Activated naive CD4-positive, alpha-beta T cell treated with anti-CD3 and anti-CD28 coated beads for 36 hours (primary cell): ENCODE results near the gene CENPO. TPM values are rescaled to one million over a fixed set of nuclear protein-coding genes. Genes with fewer than 3 reads are reported as not detected.

ENCODE experiments used
- CTCF ChIA-PET: fragments of 350-600 bp; sonication (Branson Sonifier 250); formaldehyde crosslinking; loops from one replicate; lab custom pipeline; 2021; ENCODE audit warnings: antibody characterized with exemption; lab: Charles Lee
- DNase-seq: peaks from one replicate; pipeline ENCODE4 v3.0.0-alpha.2; 2020
- H3K27ac Mint-ChIP-seq: one replicate; pipeline ENCODE4 v1.8.0; 2021; ENCODE audit warnings: mild to moderate bottlenecking, mixed read lengths
- H3K27me3 Mint-ChIP-seq: one replicate; pipeline ENCODE4 v1.8.0; 2021; ENCODE audit warnings: low read depth, mixed read lengths
- H3K36me3 Mint-ChIP-seq: one replicate; pipeline ENCODE4 v1.8.0; 2021; ENCODE audit warnings: low read depth, mixed read lengths
- H3K4me1 Mint-ChIP-seq: one replicate; pipeline ENCODE4 v1.8.0; 2021; ENCODE audit warnings: low read depth, mixed read lengths
- H3K4me3 Mint-ChIP-seq: one replicate; pipeline ENCODE4 v1.8.0; 2021; ENCODE audit warnings: mild to moderate bottlenecking, moderate library complexity, mixed read lengths
- H3K9me3 Mint-ChIP-seq: one replicate; pipeline ENCODE4 v1.8.0; 2021; ENCODE audit warnings: mixed read lengths
- intact Hi-C: fragments of 100-400 bp; cut with micrococcal nuclease; formaldehyde crosslinking; loops from one replicate; pipeline ENCODE4 v1.15.1; 2023
- total RNA-seq, 2 experiments: library from RNA; stranded (reverse); gene quantifications; one replicate each; pipeline ENCODE4 v1.2.3, GENCODE V29; 2021

CENPO gene
- total RNA-seq, 2 experiments from 2014 or later: 36.4 to 38.5 TPM

DNA sequence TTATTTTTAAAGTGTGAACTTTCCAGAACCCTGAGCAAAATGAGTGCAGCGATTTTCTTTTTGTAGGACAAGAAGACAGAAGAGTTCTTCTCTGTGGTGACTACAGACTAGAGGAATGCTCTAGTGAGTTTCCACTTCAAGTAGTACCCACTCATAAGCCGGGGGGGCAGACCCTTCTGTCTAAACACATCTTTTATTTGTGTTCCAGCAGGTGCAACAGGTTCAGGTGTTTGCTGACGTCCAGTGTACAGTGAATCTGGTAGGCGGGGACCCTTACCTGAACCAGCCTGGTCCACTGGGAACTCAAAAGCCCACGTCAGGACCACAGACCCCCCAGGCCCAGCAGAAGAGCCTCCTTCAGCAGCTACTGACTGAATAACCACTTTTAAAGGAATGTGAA, 25.2 kb upstream of the CENPO start:
- no peak for DNase-seq
- CTCF ChIA-PET: interaction anchor here (1.5 kb wide), 1 partner anchor 60 kb away, joined by 3 read pairs; no protein-coding TSS in a partner anchor
- Mint-ChIP-seq H3K27ac (no peak overlapping the region), H3K9me3 (no peaks in the 10 kb centered on the region), H3K27me3 (no peaks in the 10 kb centered on the region), H3K4me1 (peaks cover 4% of the 10 kb centered on the region), H3K36me3 (peaks cover 5% of the 10 kb centered on the region), H3K4me3 (no peak overlapping the region)
- intact Hi-C loops: no loop called here

DNA sequence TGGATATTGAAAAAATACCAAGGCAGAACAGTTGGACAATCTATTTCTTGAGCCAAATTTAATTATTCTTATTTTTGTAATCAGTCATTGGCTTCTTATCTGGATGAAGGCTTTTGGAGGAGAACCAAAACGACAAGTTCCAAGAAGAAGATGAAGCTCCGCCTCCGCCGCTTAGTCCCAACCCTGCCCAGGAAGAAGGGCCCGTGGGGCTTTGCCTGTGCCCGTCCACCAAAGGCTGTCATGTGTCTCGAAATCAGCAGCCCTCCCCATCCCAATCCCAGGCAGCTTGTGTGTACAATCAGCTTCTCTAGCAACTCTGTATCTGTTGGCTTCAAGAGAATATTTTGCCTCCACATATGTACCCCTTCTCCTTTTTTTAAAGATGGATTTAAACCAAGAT, 24.6 kb upstream of the CENPO start:
- CTCF ChIA-PET: interaction anchor here (0.7 kb wide), 1 partner anchor 346 kb away, joined by 3 read pairs; no protein-coding TSS in a partner anchor
- no peaks in the 10 kb centered on the region for H3K27me3 Mint-ChIP-seq
- intact Hi-C loops: no loop called here
- H3K36me3 Mint-ChIP-seq: peaks cover 5% of the 10 kb centered on the region
- no peak for DNase-seq
- H3K9me3 Mint-ChIP-seq: no peaks in the 10 kb centered on the region
- no peak overlapping the region for H3K4me3 Mint-ChIP-seq
- H3K27ac Mint-ChIP-seq: no peak overlapping the region
- H3K4me1 Mint-ChIP-seq: peaks cover 4% of the 10 kb centered on the region

DNA sequence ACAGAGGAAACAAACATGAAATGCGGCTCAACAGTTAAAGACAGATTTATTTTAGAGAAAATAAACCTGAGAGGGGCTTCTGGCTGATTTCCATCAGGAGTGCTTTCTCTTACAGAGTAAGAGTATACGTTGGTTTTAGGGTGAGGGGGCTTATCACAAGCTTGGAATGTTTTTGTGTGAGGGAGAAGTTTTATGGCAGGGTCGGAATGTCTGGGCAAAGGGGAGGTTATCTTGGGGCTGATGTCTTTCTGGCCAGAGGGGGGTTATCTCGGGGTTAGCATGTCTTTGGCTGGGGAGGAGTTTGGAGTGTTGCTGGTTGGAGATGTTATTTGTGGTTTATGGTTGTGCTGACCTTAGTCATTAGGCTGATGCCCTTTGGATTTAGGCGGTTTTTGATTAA, 22.2 kb upstream of the CENPO start:
- CTCF ChIA-PET: no interaction called here
- H3K4me3 Mint-ChIP-seq: no peak overlapping the region
- peaks cover 4% of the 10 kb centered on the region for H3K4me1 Mint-ChIP-seq
- H3K27ac Mint-ChIP-seq: no peak overlapping the region
- no peaks in the 10 kb centered on the region for H3K9me3 Mint-ChIP-seq
- H3K36me3 Mint-ChIP-seq: peaks cover 5% of the 10 kb centered on the region
- intact Hi-C loops: no loop called here
- H3K27me3 Mint-ChIP-seq: no peaks in the 10 kb centered on the region
- no peak for DNase-seq

DNA sequence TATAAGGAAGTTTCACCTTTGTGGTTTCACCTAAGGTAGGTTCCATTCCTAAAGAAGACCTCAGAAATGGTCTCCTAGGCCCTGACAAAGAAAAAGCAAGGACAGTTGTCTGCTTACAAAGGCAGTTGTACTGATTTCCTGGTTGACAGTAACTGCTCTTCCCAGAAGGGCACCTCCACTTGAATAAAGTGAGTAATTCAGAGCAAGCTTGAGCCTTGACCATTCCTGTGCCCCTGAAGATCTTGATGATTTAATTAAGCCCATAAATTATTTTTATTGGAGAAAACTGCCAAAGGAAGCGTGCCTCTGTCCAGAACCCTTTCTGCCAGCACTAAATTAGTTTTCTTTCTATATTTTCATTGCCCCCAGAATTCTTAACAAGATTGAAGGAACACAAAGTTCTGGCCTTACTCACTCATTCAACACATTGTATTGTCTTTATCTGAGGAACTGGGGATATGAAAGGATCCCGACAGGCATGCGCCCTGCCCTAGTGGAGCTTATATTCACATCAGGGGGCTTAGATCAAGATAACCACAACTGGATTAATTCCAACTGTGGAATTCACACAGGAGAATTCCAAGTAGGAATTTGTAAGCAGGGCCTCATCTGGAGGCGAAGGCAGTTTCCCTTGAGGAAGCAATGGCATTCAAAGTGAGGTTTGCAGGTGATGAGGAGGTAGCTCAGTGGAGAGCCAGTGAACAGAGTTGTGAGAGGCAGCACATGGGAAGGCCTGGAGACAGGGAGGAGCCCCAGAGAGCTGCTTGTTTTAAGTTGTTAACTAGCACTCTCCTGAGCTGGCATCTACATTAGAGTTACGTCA, 21.2 kb upstream of the CENPO start:
- Mint-ChIP-seq H3K9me3 (no peaks in the 10 kb centered on the region), H3K36me3 (peaks cover 5% of the 10 kb centered on the region), H3K27ac (no peak overlapping the region), H3K27me3 (no peaks in the 10 kb centered on the region), H3K4me3 (no peak overlapping the region), H3K4me1 (no peaks in the 10 kb centered on the region)
- no peak for DNase-seq
- intact Hi-C loops: no loop called here
- CTCF ChIA-PET: interaction anchor here (1.2 kb wide), 1 partner anchor 19 kb away, joined by 5 read pairs; no protein-coding TSS in a partner anchor

DNA sequence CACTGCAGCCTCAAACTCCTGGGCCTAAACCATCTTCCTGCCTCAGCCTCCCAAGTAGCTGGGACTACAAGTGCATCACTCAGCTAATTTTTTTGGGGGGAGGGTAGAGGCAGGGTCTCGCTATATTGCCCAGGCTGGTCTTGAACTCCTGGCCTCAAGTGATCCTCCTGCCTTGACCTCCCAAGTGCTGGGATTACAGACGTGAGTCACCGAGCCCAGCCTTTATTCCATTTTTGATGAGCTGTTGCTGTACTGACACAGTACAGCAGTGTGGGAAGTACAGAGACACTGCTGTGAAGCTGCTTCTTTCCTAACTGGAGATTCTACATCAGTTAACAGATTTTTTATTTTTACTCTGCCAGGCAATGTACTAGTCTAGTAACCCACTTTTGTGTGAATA, 18.9 kb upstream of the CENPO start:
- no peak overlapping the region for H3K27ac Mint-ChIP-seq
- CTCF ChIA-PET: interaction anchor here (0.6 to 0.9 kb wide), 3 partner anchors 10 to 112 kb away, joined by 3 read pairs; no protein-coding TSS in a partner anchor
- intact Hi-C loops: no loop called here
- H3K9me3 Mint-ChIP-seq: no peaks in the 10 kb centered on the region
- no peaks in the 10 kb centered on the region for H3K4me1 Mint-ChIP-seq
- H3K4me3 Mint-ChIP-seq: no peak overlapping the region
- DNase-seq: no peak
- no peaks in the 10 kb centered on the region for H3K27me3 Mint-ChIP-seq
- H3K36me3 Mint-ChIP-seq: peaks cover 4% of the 10 kb centered on the region

DNA sequence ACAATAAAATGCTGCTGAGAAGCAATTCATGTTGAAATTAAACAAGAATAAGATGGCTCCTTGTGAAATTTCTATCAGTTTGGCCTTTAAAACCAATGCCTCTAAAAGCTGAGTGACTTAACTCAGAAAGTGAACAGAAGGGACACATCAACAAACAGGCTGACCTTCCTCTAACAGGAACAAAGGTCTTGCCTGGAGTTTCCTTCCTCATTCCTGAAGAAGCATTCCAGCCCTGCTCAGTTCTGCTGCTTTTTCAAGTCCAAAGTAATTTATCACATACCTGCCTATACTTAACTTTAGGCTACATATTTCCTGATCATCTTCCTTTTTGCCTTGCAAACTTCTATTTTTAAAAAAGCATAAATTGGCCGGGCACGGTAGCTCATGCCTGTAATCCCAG, 14.1 kb upstream of the CENPO start:
- no peak for DNase-seq
- H3K9me3 Mint-ChIP-seq: no peaks in the 10 kb centered on the region
- H3K27me3 Mint-ChIP-seq: peaks cover 2% of the 10 kb centered on the region
- intact Hi-C loops: no loop called here
- no peak overlapping the region for H3K27ac Mint-ChIP-seq
- H3K4me3 Mint-ChIP-seq: no peak overlapping the region
- CTCF ChIA-PET: interaction anchor here (1.1 kb wide), 2 partner anchors 11 to 357 kb away, joined by 3 to 4 read pairs; no protein-coding TSS in a partner anchor
- H3K4me1 Mint-ChIP-seq: no peaks in the 10 kb centered on the region
- H3K36me3 Mint-ChIP-seq: no peaks in the 10 kb centered on the region

DNA sequence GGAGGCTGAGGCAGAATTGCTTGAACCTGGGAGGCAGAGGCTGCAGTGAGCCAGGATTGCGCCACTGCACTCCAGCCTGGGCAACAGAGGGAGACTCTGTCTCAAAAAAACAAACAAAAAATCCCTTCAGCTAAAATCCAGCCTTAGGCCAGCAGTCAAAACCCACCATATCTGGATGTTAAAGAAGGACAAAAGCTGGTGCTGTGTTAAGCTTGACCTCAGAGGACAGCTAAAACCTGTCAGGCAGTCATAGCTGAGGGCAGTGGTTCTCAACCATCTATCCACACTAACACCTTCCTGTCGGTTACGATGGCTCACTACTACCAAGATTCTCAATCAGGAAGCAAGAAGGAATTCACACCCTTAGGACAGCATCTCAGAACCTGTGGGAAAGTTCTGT, 9.6 kb upstream of the CENPO start:
- H3K36me3 Mint-ChIP-seq: no peaks in the 10 kb centered on the region
- intact Hi-C loops: no loop called here
- CTCF ChIA-PET: no interaction called here
- no peak overlapping the region for H3K27ac Mint-ChIP-seq
- no peak overlapping the region for H3K4me3 Mint-ChIP-seq
- no peak for DNase-seq
- no peaks in the 10 kb centered on the region for H3K4me1 Mint-ChIP-seq
- H3K9me3 Mint-ChIP-seq: no peaks in the 10 kb centered on the region
- peaks cover 2% of the 10 kb centered on the region for H3K27me3 Mint-ChIP-seq

DNA sequence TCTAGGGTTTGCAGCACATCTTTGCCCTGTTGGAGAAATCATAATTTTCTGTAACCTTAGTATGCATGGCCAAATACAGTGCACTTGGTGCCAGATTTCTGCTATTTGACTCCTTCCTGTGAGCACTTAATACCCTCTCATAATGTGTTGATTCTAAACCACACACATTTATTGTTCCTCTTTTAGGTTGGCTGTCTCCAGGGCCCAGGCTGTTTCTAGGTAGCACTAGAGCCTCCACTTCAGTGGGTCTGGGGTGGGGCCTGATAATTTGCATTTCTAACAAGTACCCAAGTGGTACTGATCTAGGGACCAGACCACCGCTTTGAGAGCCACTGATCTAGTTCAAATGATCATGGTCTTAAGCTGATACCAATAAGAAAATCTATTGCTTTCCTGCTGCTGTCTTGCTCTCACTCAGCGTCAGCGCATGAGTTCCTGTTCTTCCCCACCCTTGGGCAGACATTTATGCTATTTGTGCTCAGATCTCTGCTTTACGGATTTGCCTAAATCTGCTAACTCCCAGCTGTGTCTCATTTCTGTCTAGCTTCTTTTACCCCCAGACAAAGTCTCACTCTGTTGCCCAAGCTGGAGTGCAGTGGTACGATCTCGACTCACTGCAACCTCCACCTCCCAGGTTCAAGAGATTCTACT, 7.4 kb upstream of the CENPO start:
- CTCF ChIA-PET: interaction anchor here (1.0 to 1.7 kb wide), 3 partner anchors 40 to 375 kb away, joined by 3 to 5 read pairs (median 4); no protein-coding TSS in a partner anchor
- peaks cover 1% of the 10 kb centered on the region for H3K4me1 Mint-ChIP-seq
- DNase-seq: no peak
- peaks cover 2% of the 10 kb centered on the region for H3K27me3 Mint-ChIP-seq
- no peak overlapping the region for H3K4me3 Mint-ChIP-seq
- no peak overlapping the region for H3K27ac Mint-ChIP-seq
- no peaks in the 10 kb centered on the region for H3K9me3 Mint-ChIP-seq
- intact Hi-C loops: no loop called here
- peaks cover 6% of the 10 kb centered on the region for H3K36me3 Mint-ChIP-seq

DNA sequence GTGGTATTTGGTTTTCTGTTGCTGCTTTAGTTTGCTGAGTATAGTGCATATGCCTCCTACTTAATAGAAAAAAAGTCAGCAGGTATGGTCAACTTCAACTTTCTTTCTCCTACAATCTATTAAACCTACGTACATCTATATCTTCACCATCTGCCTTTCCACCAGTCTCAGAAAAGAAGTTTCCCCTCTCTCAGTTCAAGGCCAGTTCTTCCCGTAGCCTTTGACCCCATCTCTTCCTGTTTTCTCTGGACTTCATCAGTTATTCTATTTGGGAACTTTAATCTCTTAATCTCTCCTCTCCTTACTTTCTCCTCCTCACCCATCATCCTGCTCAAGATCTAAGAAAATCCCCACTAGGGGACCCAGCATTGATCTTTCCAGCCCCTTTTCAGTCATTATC, 5.7 kb upstream of the CENPO start:
- CTCF ChIA-PET: interaction anchor here (1.6 to 1.7 kb wide), 2 partner anchors 365 to 377 kb away, joined by 4 to 5 read pairs; no protein-coding TSS in a partner anchor
- Mint-ChIP-seq H3K4me1 (peaks cover 11% of the 10 kb centered on the region), H3K36me3 (peaks cover 6% of the 10 kb centered on the region), H3K9me3 (no peaks in the 10 kb centered on the region), H3K27me3 (no peaks in the 10 kb centered on the region), H3K4me3 (no peak overlapping the region), H3K27ac (no peak overlapping the region)
- no peak for DNase-seq
- intact Hi-C loops: no loop called here

DNA sequence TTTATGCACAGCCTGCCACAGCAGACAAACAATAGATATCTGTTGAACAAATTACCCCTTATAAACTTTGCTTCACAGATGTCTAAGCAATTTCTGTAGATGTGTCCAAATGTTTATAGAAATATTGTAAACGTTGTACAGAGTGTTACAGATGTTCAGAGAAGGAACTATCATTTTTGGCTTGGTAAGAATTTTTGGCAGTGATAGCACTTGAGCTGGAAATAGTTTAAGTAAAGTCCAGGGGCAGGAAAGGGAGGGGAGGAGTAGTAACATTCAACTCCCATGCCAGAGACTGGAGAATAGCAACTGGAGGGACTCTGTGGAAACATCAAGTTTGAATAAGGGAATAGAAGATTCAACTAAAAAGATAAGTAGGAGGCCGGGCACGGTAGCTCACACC, 4.4 kb upstream of the CENPO start:
- Mint-ChIP-seq H3K4me3 (no peak overlapping the region), H3K4me1 (peaks cover 11% of the 10 kb centered on the region), H3K9me3 (no peaks in the 10 kb centered on the region), H3K27ac (no peak overlapping the region), H3K27me3 (no peaks in the 10 kb centered on the region), H3K36me3 (peaks cover 8% of the 10 kb centered on the region)
- DNase-seq: no peak
- CTCF ChIA-PET: interaction anchor here (0.9 kb wide), 2 partner anchors 341 to 379 kb away, joined by 3 to 4 read pairs; no protein-coding TSS in a partner anchor
- intact Hi-C loops: no loop called here

DNA sequence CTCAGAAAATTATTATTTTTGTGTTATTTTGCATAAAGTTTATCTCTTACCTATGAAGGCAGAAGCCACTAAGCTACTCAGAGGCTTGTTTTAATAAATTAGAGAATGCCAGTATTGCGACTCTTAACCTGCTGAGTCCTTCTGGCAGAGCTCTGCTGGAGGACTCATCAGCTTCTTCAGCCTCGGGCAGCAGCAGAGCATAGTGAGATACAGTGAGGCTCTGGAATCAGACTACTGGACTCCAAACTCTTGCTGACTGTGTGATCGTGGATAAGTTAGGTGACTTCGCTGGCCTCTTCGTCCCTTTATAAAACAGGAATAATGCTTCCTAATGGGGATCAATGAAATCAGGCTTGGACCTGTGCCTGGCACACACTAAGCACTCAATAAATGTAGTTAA, 1.8 kb upstream of the CENPO start:
- H3K4me1 Mint-ChIP-seq: peaks cover 25% of the 10 kb centered on the region
- no peak overlapping the region for H3K4me3 Mint-ChIP-seq
- no peaks in the 10 kb centered on the region for H3K27me3 Mint-ChIP-seq
- no peak for DNase-seq
- H3K27ac Mint-ChIP-seq: no peak overlapping the region
- H3K9me3 Mint-ChIP-seq: no peaks in the 10 kb centered on the region
- peaks cover 26% of the 10 kb centered on the region for H3K36me3 Mint-ChIP-seq
- intact Hi-C loops: no loop called here
- CTCF ChIA-PET: interaction anchor here (1.0 to 1.7 kb wide), 5 partner anchors 14 to 369 kb away, joined by 3 to 7 read pairs (median 3); no protein-coding TSS in a partner anchor

DNA sequence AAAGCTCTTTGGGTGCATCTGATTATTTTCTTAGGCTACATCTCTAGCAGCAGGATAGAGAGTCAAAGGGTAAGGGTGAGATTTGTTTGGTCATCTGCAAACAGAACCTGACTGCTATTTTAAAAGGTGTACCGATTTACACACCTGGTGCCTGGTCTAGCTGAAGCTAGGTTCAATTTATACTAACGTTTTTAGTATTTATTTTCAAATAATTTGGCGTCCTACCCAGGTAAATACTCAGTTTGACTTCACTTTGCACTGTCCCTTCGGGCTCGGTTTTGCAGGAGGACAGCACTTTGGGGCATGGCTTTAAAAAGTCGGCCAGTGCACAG, 717 bp upstream of the CENPO start:
- CTCF ChIA-PET: interaction anchor here (0.5 to 1.8 kb wide), 11 partner anchors 12 to 839 kb away, joined by 3 to 6 read pairs (median 3); partner anchors contain the start of gene NCOA1
- no peaks in the 10 kb centered on the region for H3K27me3 Mint-ChIP-seq
- peak overlapping the region; percentile 97 for H3K4me3 Mint-ChIP-seq
- peaks cover 36% of the 10 kb centered on the region for H3K4me1 Mint-ChIP-seq
- peaks cover 36% of the 10 kb centered on the region for H3K36me3 Mint-ChIP-seq
- H3K27ac Mint-ChIP-seq: peak overlapping the region; percentile 99
- intact Hi-C loops: loop anchor here (2.0 kb wide), 1 partner anchor 250 kb away; the partner anchor contains the start of gene EFR3B
- no peak for DNase-seq
- H3K9me3 Mint-ChIP-seq: no peaks in the 10 kb centered on the region
